Measurements from ENCODE around the gene COPS6.

Gene COPS6

DNA sequence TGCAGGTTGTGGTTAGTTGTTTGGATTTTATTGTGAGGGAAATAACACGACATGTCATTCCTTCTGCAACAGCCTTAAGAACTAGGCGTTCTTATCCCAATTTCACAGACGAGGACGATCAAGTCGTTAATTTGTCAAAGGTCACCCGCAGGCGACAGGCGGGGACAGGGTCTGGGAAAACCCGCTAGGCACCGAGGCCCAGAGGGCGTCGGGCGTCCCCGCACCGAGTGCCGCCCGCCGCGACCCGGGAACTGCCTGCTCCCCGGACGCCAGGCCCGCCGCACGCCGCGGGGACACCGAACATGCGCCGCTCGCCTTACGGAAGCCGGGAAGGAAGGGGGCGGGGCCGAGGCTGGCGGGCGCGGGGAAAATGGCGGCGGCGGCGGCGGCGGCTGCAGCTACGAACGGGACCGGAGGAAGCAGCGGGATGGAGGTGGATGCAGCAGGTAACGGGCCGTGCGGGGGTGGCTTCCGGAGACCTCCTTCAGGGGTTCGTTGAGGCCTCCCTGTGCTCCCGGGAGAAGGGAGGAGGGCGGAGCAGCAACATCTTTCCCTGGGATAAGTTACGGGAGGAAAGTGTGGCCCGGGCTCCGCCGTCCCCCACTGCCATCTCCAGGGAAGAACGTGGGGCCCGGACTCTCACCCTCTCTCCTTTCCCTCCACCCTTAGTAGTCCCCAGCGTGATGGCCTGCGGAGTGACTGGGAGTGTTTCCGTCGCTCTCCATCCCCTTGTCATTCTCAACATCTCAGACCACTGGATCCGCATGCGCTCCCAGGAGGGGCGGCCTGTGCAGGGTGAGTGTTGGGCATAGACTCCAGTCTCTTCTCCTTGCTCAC lies at the start of gene COPS6:
TSS of gene COPS6 (plus strand) at position 349 of the 837 bp plus-strand sequence. CDS start at position 371, 22 bp downstream.
- peak within 1 kb of the TSS; percentile 92 for H3K27ac Mint-ChIP-seq
- H3K4me3 Mint-ChIP-seq: peak within 1 kb of the TSS; percentile 89
- H3K36me3 Mint-ChIP-seq (ENCODE audit: low read depth): peaks cover 33% of the 10 kb centered on the region
- peaks cover 6% of the 10 kb centered on the region for H3K27me3 Mint-ChIP-seq (ENCODE audit: low read depth)
- H3K9me3 Mint-ChIP-seq: no peaks in the 10 kb centered on the region
- H3K4me1 Mint-ChIP-seq (ENCODE audit: low read depth): peaks cover 14% of the 10 kb centered on the region

DNA sequence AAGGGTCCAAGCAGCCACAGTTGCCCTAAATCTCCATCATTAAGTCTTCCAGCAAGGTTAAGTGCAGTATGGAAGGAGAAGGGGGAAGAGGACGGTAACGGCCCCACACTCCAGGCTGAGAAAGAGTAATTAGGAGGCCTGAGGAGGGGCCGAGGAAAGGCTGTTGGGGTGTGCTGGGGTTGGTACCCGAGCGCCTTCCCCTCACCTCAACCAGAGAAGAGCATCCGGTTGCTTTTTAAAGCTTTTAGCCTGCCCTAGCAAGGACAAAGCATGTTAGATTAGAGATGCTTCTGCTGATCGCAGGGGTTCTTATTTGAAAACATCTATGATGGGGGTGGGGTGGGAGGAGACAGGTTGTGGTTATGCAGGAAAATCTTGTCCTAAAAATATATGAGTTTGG lies 48.2 kb upstream of the COPS6 start:
- peaks cover 18% of the 10 kb centered on the region for H3K4me1 Mint-ChIP-seq (ENCODE audit: low read depth)
- H3K36me3 Mint-ChIP-seq (ENCODE audit: low read depth): peaks cover 20% of the 10 kb centered on the region
- H3K4me3 Mint-ChIP-seq: no peak overlapping the region
- H3K27ac Mint-ChIP-seq: peak overlapping the region; percentile 26
- no peaks in the 10 kb centered on the region for H3K9me3 Mint-ChIP-seq
- no peaks in the 10 kb centered on the region for H3K27me3 Mint-ChIP-seq (ENCODE audit: low read depth)

DNA sequence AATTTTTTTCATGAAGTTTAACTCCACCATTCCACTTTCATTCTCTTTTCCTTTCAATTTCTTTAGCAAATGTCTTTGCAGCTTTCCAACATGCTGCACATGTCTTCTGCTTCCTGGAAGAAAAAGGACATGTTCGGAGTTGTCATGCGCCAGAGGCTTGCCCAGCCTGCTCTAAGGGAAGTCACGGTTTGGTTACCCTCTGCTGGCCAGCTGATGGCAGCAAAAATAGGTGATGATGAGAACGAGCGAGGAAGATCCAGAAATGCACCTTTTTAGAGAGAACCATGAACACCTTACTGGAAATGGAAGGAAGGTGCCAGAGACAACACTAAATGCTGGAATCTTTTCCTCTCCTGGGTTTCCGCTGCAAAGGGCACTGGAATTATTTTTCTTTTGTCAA lies 44.1 kb upstream of the COPS6 start:
- Mint-ChIP-seq H3K9me3 (no peaks in the 10 kb centered on the region), H3K27me3 (ENCODE audit: low read depth) (no peaks in the 10 kb centered on the region), H3K36me3 (ENCODE audit: low read depth) (peaks cover 2% of the 10 kb centered on the region), H3K4me3 (no peak overlapping the region), H3K4me1 (ENCODE audit: low read depth) (peaks cover 18% of the 10 kb centered on the region), H3K27ac (peak overlapping the region; percentile 3)

DNA sequence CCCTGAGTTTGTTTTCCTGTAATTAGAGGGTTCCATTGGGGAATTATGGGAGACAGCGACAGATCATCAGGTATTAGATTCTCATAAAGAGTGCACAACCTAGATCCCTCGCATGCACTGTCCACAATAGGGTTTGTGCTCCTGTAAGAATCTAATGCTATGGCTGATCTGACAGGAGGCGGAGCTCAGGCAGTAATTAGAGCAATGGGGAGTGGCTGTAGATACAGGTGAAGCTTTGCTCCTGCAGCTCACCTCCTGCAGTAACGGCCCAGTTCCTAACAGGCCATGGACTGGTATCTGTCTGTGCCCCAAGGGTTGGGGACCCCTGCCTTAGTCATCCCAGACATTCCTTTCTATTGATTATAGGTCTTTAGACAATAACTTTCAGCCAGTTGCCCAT lies 40.1 kb upstream of the COPS6 start:
- Mint-ChIP-seq H3K27me3 (ENCODE audit: low read depth) (no peaks in the 10 kb centered on the region), H3K36me3 (ENCODE audit: low read depth) (no peaks in the 10 kb centered on the region), H3K27ac (peak overlapping the region; percentile 15), H3K4me1 (ENCODE audit: low read depth) (peaks cover 17% of the 10 kb centered on the region), H3K9me3 (no peaks in the 10 kb centered on the region), H3K4me3 (peak overlapping the region; percentile 35)

DNA sequence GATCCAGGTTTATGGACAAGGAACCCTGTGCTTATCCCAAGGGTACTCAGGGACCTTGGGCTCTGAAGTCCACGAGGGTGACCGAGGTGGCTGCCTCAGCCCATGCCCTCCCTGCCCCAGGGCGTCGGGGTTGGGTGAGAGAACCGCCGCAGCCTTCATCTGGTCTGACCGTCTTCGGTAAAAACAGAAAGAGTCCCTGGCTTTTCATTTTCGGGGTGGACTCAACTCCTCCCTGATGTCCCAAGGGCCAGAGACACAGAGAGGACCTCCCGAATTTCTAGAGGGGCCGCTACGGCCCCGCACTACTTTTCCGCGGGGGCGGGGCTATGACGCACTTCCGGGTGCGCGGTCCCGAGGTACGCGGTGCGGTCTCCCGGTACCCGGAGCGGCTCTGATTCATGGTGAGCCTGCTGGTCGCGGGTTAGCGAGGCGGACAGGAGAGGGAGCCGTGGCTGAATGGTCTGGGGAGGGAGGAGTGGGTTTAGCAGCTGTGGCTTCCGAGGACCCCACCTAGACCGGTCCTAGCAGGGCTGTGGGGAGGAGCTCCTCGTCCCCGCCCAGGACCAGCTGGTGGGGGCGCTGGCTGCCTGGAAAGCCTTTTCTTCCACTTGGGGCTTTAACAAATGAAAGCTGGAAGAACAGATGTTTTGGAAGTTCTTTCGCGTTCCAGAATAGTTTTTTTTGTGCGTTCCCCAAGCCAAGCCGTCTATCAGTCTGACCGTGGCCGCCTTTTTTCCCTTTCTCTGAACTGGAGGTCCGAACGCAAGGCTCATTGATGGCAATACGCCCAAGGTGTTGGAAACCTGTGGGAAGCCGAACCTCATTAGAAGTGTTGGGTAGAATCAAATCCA lies 39.1 kb upstream of the COPS6 start, which contains the start of gene ZSCAN21:
TSS of gene ZSCAN21 (plus strand) at position 334 of the 851 bp plus-strand sequence. CDS start 7,233 bp downstream, outside the sequence.
- Mint-ChIP-seq H3K27ac (peak within 1 kb of the TSS; percentile 90), H3K27me3 (ENCODE audit: low read depth) (no peaks in the 10 kb centered on the region), H3K36me3 (ENCODE audit: low read depth) (no peaks in the 10 kb centered on the region), H3K4me1 (ENCODE audit: low read depth) (peaks cover 13% of the 10 kb centered on the region), H3K4me3 (peak within 1 kb of the TSS; percentile 90), H3K9me3 (no peaks in the 10 kb centered on the region)

DNA sequence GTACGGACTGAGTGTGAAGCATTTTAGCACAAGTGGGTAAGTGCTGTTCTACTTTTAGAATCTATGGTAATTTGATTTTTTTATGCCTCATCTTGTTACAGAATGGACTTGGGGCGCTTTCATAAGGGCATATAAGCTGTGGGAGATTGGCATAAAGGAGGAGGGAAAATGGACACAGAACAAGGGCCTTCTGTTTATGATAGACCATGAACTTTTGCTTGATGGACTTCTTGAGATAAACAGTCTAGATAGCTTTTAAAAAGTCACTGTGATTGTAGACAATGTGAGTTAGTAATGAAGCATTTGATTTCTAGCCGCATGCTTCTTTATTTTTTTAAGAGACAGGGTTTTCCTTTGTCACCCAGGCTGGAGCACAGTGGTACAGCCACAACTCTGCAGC lies 37.2 kb upstream of the COPS6 start:
- Mint-ChIP-seq H3K27me3 (ENCODE audit: low read depth) (no peaks in the 10 kb centered on the region), H3K4me1 (ENCODE audit: low read depth) (peaks cover 12% of the 10 kb centered on the region), H3K4me3 (peak overlapping the region; percentile 52), H3K9me3 (no peaks in the 10 kb centered on the region), H3K36me3 (ENCODE audit: low read depth) (no peaks in the 10 kb centered on the region), H3K27ac (peak overlapping the region; percentile 22)

DNA sequence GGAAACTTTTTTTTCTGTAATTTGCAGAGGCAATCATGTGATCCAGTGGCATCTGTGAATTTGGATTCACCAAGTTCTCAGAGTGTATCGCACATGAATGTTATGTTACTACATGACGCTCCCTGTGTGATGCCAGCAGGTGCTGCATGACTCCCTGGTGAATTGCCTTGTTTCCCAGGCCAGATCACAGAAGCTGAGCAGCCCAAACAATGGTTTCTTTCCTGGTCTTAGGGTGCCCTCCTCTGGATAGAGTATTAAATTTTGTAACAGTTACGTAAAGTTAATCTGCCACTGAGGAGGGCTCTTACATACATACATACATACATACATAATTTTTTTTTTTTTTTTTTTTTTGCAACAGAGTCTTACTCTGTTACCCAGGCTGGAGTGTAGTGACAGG lies 35.6 kb upstream of the COPS6 start:
- H3K27ac Mint-ChIP-seq: no peak overlapping the region
- H3K36me3 Mint-ChIP-seq (ENCODE audit: low read depth): peaks cover 2% of the 10 kb centered on the region
- peaks cover 12% of the 10 kb centered on the region for H3K4me1 Mint-ChIP-seq (ENCODE audit: low read depth)
- H3K4me3 Mint-ChIP-seq: no peak overlapping the region
- no peaks in the 10 kb centered on the region for H3K27me3 Mint-ChIP-seq (ENCODE audit: low read depth)
- no peaks in the 10 kb centered on the region for H3K9me3 Mint-ChIP-seq

DNA sequence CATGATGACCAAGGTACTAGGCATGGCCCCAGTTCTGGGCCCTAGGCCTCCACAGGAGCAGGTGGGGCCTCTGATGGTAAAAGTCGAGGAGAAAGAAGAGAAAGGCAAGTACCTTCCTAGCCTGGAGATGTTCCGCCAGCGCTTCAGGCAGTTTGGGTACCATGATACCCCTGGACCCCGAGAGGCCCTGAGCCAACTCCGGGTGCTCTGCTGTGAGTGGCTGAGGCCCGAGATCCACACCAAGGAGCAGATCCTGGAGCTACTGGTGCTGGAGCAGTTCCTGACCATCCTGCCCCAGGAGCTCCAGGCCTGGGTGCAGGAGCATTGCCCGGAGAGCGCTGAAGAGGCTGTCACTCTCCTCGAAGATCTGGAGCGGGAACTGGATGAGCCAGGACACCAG lies 31.8 kb upstream of the COPS6 start:
- Mint-ChIP-seq H3K27me3 (ENCODE audit: low read depth) (no peaks in the 10 kb centered on the region), H3K36me3 (ENCODE audit: low read depth) (peaks cover 17% of the 10 kb centered on the region), H3K9me3 (no peaks in the 10 kb centered on the region), H3K27ac (no peak overlapping the region), H3K4me1 (ENCODE audit: low read depth) (peaks cover 4% of the 10 kb centered on the region), H3K4me3 (no peak overlapping the region)

DNA sequence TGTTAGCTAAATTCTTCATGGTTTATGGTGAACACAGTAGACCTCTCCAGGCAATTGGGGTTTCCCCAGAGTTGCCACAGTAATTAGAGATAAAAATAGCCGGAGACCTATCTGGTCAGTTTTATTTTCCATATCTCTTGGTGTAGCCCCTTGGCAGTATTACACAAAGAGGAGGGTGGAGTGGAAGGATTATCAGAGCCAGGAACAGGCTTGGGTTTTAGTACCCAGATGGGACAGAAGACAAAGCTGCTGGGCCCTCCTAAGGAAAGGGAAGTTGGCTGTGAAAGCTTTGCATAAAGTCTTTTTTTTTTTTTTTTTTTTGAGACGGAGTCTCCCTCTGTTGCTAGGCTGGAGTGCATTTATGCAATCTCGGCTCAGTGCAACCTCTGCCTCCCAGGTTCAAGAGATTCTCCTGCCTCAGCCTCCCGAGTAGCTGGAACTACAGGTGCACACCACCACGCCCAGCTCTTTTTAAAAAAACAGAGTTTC lies 29.5 kb upstream of the COPS6 start:
- H3K27me3 Mint-ChIP-seq (ENCODE audit: low read depth): no peaks in the 10 kb centered on the region
- peaks cover 28% of the 10 kb centered on the region for H3K36me3 Mint-ChIP-seq (ENCODE audit: low read depth)
- peaks cover 2% of the 10 kb centered on the region for H3K4me1 Mint-ChIP-seq (ENCODE audit: low read depth)
- no peak overlapping the region for H3K27ac Mint-ChIP-seq
- H3K9me3 Mint-ChIP-seq: no peaks in the 10 kb centered on the region
- H3K4me3 Mint-ChIP-seq: no peak overlapping the region

DNA sequence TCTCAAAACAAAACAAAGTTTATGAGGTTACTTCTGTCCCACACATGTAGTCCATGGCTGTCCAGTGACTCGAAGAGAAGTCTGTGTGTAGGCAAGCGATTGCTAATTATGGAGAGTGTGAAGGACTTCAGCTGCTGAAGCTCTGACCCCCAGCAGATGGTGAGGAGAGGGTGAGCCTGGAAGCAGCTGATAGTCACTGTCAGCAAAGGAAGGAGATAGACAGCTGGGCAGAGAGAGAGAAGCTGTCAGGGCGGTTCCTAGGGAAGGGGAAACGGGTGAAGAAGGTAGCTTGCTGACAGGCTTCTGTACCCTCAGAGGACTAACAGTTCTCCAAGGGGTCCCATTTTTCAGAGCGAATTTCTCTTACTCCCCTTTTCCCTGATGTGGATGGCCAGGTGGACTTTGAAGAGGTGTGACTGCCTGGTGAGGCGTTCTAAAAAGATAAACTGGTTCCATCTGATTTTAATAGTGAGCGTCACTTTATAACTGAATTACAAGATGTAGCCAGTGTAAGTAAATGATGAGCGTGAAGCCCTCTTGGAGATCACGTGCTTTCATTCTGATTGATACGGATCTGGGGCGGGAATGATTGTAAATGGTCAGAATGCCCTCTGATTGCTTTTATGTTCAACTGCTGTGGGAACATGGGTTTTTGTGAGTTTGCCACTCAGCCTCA lies 27.1 kb upstream of the COPS6 start:
- no peaks in the 10 kb centered on the region for H3K9me3 Mint-ChIP-seq
- H3K27me3 Mint-ChIP-seq (ENCODE audit: low read depth): no peaks in the 10 kb centered on the region
- peaks cover 34% of the 10 kb centered on the region for H3K36me3 Mint-ChIP-seq (ENCODE audit: low read depth)
- H3K27ac Mint-ChIP-seq: no peak overlapping the region
- no peak overlapping the region for H3K4me3 Mint-ChIP-seq
- peaks cover 2% of the 10 kb centered on the region for H3K4me1 Mint-ChIP-seq (ENCODE audit: low read depth)

DNA sequence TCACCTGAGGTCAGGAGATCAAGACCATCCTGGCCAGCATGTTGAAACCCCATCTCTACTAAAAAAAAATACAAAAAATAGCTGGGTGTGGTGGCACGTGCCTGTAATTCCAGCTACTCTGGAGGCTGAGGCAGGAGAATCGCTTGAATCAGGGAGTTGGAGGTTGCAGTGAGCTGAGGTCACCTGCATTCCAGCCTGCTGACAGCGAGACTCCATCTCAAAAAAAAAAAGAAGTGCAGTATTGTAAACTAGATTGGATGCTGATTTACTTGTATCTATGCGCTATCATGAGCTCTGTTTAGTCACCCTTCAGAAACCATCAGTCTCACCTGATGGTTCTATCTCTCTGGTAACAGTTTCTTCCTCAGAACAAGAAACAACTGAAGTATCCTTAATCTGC lies 25.4 kb upstream of the COPS6 start:
- Mint-ChIP-seq H3K9me3 (no peaks in the 10 kb centered on the region), H3K4me1 (ENCODE audit: low read depth) (peaks cover 2% of the 10 kb centered on the region), H3K36me3 (ENCODE audit: low read depth) (peaks cover 41% of the 10 kb centered on the region), H3K27me3 (ENCODE audit: low read depth) (no peaks in the 10 kb centered on the region), H3K4me3 (no peak overlapping the region), H3K27ac (no peak overlapping the region)

DNA sequence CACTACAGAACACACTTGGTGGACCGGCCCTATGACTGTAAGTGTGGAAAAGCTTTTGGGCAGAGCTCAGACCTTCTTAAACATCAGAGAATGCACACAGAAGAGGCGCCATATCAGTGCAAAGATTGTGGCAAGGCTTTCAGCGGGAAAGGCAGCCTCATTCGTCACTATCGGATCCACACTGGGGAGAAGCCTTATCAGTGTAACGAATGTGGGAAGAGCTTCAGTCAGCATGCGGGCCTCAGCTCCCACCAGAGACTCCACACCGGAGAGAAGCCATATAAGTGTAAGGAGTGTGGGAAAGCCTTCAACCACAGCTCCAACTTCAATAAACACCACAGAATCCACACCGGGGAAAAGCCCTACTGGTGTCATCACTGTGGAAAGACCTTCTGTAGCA lies 24.6 kb upstream of the COPS6 start:
- Mint-ChIP-seq H3K4me1 (ENCODE audit: low read depth) (peaks cover 2% of the 10 kb centered on the region), H3K27ac (no peak overlapping the region), H3K36me3 (ENCODE audit: low read depth) (peaks cover 39% of the 10 kb centered on the region), H3K9me3 (no peaks in the 10 kb centered on the region), H3K4me3 (no peak overlapping the region), H3K27me3 (ENCODE audit: low read depth) (no peaks in the 10 kb centered on the region)

DNA sequence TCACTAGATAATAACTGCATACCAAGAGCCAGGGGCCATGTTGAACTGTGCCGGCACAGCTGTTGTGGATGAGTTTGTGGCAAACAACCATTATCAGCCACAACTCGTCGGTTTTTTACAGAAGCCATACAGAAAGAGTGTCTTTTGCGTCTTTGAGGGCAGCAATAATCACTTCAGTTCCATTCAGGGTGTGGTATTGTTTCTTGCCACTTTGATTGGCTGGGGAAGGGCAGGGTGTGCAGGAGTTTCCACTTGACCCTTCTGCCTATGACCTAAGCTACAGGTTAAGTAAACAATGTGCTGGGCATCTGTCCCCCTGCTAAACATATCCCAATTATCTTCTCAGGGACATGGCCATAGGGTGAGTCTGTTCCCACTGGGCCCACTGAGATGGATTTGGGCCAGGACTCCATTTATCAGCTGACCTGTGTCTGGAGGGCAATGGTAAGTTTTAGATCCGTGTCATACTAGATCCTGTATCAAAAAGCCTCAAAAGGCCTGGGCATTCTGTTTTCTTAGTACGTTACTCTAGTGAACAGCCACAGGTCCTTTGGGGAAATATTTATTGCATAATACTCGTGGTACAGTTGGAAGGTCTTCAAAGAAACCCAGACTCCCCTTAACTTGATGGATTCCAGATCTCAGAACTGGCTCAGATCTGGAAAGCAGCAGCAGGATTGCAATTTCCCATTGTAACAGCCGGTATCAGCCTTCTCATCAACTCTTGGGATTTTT lies 23.1 kb upstream of the COPS6 start:
- Mint-ChIP-seq H3K9me3 (peaks cover under 1% of the 10 kb centered on the region), H3K4me1 (ENCODE audit: low read depth) (peaks cover 2% of the 10 kb centered on the region), H3K27ac (no peak overlapping the region), H3K4me3 (no peak overlapping the region), H3K27me3 (ENCODE audit: low read depth) (no peaks in the 10 kb centered on the region), H3K36me3 (ENCODE audit: low read depth) (peaks cover 48% of the 10 kb centered on the region)

DNA sequence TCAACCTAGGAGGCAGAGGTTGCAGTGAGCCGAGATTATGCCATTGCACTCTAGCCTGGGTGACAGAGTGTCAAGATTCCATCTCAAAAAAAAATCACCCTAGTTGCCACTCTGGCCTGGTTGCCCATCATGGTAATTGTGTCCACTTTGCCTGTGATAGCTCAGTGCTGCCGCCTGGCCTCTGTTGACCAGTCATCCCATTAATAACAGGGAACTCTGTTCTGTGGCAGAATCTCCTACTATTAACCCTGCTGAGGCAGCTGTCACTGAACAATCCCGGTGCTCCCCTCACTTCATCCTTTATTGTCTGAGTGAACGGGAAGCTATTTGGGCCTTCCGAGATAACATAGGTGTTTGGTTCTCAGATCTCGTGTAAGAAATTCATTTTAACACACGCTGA lies 21.8 kb upstream of the COPS6 start:
- no peak overlapping the region for H3K27ac Mint-ChIP-seq

More for the DNA sequence above, 21.8 kb upstream of the COPS6 start:
- Mint-ChIP-seq H3K9me3 (peaks cover 14% of the 10 kb centered on the region), H3K4me1 (ENCODE audit: low read depth) (no peaks in the 10 kb centered on the region), H3K27me3 (ENCODE audit: low read depth) (no peaks in the 10 kb centered on the region), H3K36me3 (ENCODE audit: low read depth) (peaks cover 54% of the 10 kb centered on the region), H3K4me3 (no peak overlapping the region)
